ENCODE results near the gene ZNF776.
"Not testable (repeated sequence)": the region's sequence is repeated elsewhere in the genome, so short reads cannot be mapped to it uniquely, and the experiment has no call there.

ZNF776 gene

GRCh38 chr19:57788114-57788692 is 41.6 kb downstream of the ZNF776 start:
- no peak for DNase-seq (ENCODE audit: low spot score)
- no peak for TF ChIP-seq CTCF (IDR thresholded peaks at IDR 0.05; ENCODE audit: extremely low read depth, insufficient read depth, missing control alignments)
- in situ Hi-C loops (cut with MboI; ENCODE audit: low pct_unique_long_range_greater_than_20kb, low sequenced_read_pairs, unreplicated experiment), result no loop called here

- in situ Hi-C loops (cut with MboI; ENCODE audit: low pct_unique_long_range_greater_than_20kb, low sequenced_read_pairs, unreplicated experiment), result no loop called here
- no peak for DNase-seq (ENCODE audit: low spot score)
Measured at GRCh38 chr19:57789288-57789687, 42.7 kb downstream of the ZNF776 start.

GRCh38 chr19:57796580-57796979 is 50.0 kb downstream of the ZNF776 start:
- DNase-seq (ENCODE audit: low spot score); in situ Hi-C loops (cut with MboI; ENCODE audit: low pct_unique_long_range_greater_than_20kb, low sequenced_read_pairs, unreplicated experiment): not testable (repeated sequence)

More at GRCh38 chr19:57789288-57789687, 42.7 kb downstream of the ZNF776 start:
- TF ChIP-seq CTCF (IDR thresholded peaks at IDR 0.05; ENCODE audit: extremely low read depth, insufficient read depth, missing control alignments), result no peak

GRCh38 chr19:57800696-57801095 is 54.1 kb downstream of the ZNF776 start:
- in situ Hi-C loops (cut with MboI; ENCODE audit: low pct_unique_long_range_greater_than_20kb, low sequenced_read_pairs, unreplicated experiment), result no loop called here
- TF ChIP-seq CTCF (IDR thresholded peaks at IDR 0.05; ENCODE audit: extremely low read depth, insufficient read depth, missing control alignments), result no peak
- DNase-seq (ENCODE audit: low spot score), result no peak

GRCh38 chr19:57802269-57802668 is 55.7 kb downstream of the ZNF776 start:
- in situ Hi-C loops (cut with MboI; ENCODE audit: low pct_unique_long_range_greater_than_20kb, low sequenced_read_pairs, unreplicated experiment), result no loop called here
- TF ChIP-seq CTCF (IDR thresholded peaks at IDR 0.05; ENCODE audit: extremely low read depth, insufficient read depth, missing control alignments), result peak; percentile 45
- DNase-seq (ENCODE audit: low spot score), result no peak

GRCh38 chr19:57803265-57803593 is 56.6 kb downstream of the ZNF776 start:
- TF ChIP-seq CTCF (IDR thresholded peaks at IDR 0.05; ENCODE audit: extremely low read depth, insufficient read depth, missing control alignments), result no peak
- in situ Hi-C loops (cut with MboI; ENCODE audit: low pct_unique_long_range_greater_than_20kb, low sequenced_read_pairs, unreplicated experiment), result no loop called here
- DNase-seq (ENCODE audit: low spot score), result no peak

- in situ Hi-C loops (cut with MboI; ENCODE audit: low pct_unique_long_range_greater_than_20kb, low sequenced_read_pairs, unreplicated experiment), result no loop called here
- TF ChIP-seq CTCF (IDR thresholded peaks at IDR 0.05; ENCODE audit: extremely low read depth, insufficient read depth, missing control alignments), result no peak
- DNase-seq (ENCODE audit: low spot score), result no peak
Measured at GRCh38 chr19:57803594-57804325, 57.1 kb downstream of the ZNF776 start.

Measured in GM13977 (cell line).